ENCODE results near the gene ZNF140.

ZNF140 gene

DNA sequence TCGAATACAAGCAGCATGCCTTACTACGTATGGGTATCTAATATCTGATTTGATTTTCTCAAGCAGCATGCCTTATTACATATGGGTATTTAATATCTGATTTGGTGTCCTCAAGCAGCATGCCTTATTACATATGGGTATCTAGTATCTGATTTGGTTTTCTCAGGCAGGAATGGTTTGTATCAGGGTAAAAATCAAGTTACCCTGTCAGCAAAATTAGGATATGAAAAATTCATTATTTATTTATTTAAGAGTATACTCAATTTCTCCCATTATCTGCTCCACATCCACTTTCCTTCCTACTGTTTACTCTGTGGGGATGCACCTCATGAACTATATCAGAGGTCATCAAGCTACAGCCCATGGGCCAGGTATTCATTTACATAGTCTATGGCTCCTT, 27.4 kb downstream of the ZNF140 start:
- Histone ChIP-seq H3K79me2 (ENCODE audit: low read length) (no peaks in the 10 kb centered on the region), H3K9me3 (replicated peaks; ENCODE audit: insufficient read depth, low read length) (no peaks in the 10 kb centered on the region), H4K20me1 (ENCODE audit: insufficient read depth, low read length) (no peaks in the 10 kb centered on the region), H3K4me1 (ENCODE audit: low read length) (no peaks in the 10 kb centered on the region), H3K9me2 (replicated peaks; ENCODE audit: insufficient read depth, low read length) (no peaks in the 10 kb centered on the region), H3K27me3 (replicated peaks; ENCODE audit: insufficient read depth, low read length) (no peaks in the 10 kb centered on the region), H3K4me2 (ENCODE audit: low read depth, low read length) (no peak overlapping the region), H3K9ac (ENCODE audit: low read length) (no peak overlapping the region), H3K27ac (ENCODE audit: low read length) (no peak overlapping the region), H3K36me3 (replicated peaks; ENCODE audit: insufficient read depth, low read length) (no peaks in the 10 kb centered on the region; the same call in 1 of the 2 replicates), H3K4me3 (ENCODE audit: low read length) (no peak overlapping the region), H3F3A (ENCODE audit: insufficient read depth, low read length) (no peaks in the 10 kb centered on the region), H2AFZ (ENCODE audit: low read length) (no peak overlapping the region)
- DNase-seq: no peak
- TF ChIP-seq EZH2phosphoT487 (IDR thresholded peaks at IDR 0.05; ENCODE audit: low read length): no peak
- no peak for TF ChIP-seq EZH2 (optimal IDR thresholded peaks at IDR 0.05; ENCODE audit: low read depth, low read length)
- TF ChIP-seq, protein P1, sequence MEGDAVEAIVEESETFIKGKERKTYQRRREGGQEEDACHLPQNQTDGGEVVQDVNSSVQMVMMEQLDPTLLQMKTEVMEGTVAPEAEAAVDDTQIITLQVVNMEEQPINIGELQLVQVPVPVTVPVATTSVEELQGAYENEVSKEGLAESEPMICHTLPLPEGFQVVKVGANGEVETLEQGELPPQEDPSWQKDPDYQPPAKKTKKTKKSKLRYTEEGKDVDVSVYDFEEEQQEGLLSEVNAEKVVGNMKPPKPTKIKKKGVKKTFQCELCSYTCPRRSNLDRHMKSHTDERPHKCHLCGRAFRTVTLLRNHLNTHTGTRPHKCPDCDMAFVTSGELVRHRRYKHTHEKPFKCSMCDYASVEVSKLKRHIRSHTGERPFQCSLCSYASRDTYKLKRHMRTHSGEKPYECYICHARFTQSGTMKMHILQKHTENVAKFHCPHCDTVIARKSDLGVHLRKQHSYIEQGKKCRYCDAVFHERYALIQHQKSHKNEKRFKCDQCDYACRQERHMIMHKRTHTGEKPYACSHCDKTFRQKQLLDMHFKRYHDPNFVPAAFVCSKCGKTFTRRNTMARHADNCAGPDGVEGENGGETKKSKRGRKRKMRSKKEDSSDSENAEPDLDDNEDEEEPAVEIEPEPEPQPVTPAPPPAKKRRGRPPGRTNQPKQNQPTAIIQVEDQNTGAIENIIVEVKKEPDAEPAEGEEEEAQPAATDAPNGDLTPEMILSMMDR (IDR thresholded peaks at IDR 0.05; ENCODE audit: low read length): no peak

DNA sequence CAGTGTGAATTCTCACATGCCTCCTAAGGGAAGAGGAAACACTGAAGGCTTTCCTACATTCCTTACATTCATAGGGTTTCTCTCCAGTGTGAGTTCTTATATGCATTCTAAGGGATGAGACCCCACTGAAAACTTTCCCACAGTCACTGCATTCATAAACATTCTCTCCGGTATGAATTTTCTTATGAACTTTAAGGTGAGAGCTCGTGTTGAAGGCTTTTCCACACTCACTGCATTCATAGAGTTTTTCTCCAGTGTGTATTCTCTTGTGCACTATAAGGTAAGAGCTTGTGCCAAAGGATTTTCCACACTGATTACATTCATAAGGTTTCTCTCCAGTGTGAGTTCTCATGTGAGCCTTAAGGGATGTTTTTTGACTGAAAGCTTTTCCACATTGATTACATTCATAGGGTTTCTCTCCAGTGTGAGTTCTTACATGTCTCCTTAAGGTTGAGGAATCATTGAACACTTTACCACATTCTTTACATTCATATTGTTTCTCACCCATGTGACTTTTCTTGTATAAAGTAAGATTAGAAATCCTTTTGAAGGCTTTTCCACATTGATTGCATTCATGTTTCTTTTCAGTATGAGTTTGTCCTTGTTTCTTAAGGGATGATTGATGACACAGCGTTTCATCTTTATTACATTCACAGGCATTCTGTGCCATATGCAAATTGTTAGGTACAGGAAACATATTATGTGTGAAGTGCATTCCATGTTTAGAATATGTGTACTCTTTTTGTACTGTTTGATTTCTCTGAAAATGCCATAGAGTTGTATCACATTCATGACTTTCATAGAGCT, 39.9 kb downstream of the ZNF140 start:
- H3K36me3 ChIP-seq (replicated peaks; ENCODE audit: insufficient read depth, low read length): no peaks in the 10 kb centered on the region
- no peaks in the 10 kb centered on the region for H3K4me1 ChIP-seq (ENCODE audit: low read length)
- no peaks in the 10 kb centered on the region for H4K20me1 ChIP-seq (ENCODE audit: insufficient read depth, low read length)
- no peaks in the 10 kb centered on the region for H3K79me2 ChIP-seq (ENCODE audit: low read length)
- no peaks in the 10 kb centered on the region for H3F3A ChIP-seq (ENCODE audit: insufficient read depth, low read length)
- no peak for DNase-seq
- no peak overlapping the region for H3K9ac ChIP-seq (ENCODE audit: low read length)
- H3K4me3 ChIP-seq (ENCODE audit: low read length): no peak overlapping the region
- no peak overlapping the region for H3K27ac ChIP-seq (ENCODE audit: low read length)
- no peaks in the 10 kb centered on the region for H3K9me3 ChIP-seq (replicated peaks; ENCODE audit: insufficient read depth, low read length)
- H3K27me3 ChIP-seq (replicated peaks; ENCODE audit: insufficient read depth, low read length): no peaks in the 10 kb centered on the region
- no peaks in the 10 kb centered on the region for H3K9me2 ChIP-seq (replicated peaks; ENCODE audit: insufficient read depth, low read length)
- no peak for TF ChIP-seq EZH2phosphoT487 (IDR thresholded peaks at IDR 0.05; ENCODE audit: low read length)
- TF ChIP-seq, protein P1 (IDR thresholded peaks at IDR 0.05; ENCODE audit: low read length): no peak
- H2AFZ ChIP-seq (ENCODE audit: low read length): no peak overlapping the region
- H3K4me2 ChIP-seq (ENCODE audit: low read depth, low read length): no peak overlapping the region

- TF ChIP-seq EZH2 (optimal IDR thresholded peaks at IDR 0.05; ENCODE audit: low read depth, low read length): no peak
- TF ChIP-seq, protein P1 (IDR thresholded peaks at IDR 0.05; ENCODE audit: low read length): no peak
- TF ChIP-seq EZH2phosphoT487 (IDR thresholded peaks at IDR 0.05; ENCODE audit: low read length): no peak
- H3K4me2 ChIP-seq (ENCODE audit: low read depth, low read length): no peak overlapping the region
- DNase-seq: no peak
- H4K20me1 ChIP-seq (ENCODE audit: insufficient read depth, low read length): no peaks in the 10 kb centered on the region
- H3F3A ChIP-seq (ENCODE audit: insufficient read depth, low read length): no peaks in the 10 kb centered on the region
- no peaks in the 10 kb centered on the region for H3K9me2 ChIP-seq (replicated peaks; ENCODE audit: insufficient read depth, low read length)
- H3K9me3 ChIP-seq (replicated peaks; ENCODE audit: insufficient read depth, low read length): no peaks in the 10 kb centered on the region
- H2AFZ ChIP-seq (ENCODE audit: low read length): no peak overlapping the region
- H3K27me3 ChIP-seq (replicated peaks; ENCODE audit: insufficient read depth, low read length): no peaks in the 10 kb centered on the region
- no peaks in the 10 kb centered on the region for H3K79me2 ChIP-seq (ENCODE audit: low read length)
- H3K27ac ChIP-seq (ENCODE audit: low read length): no peak overlapping the region
- no peaks in the 10 kb centered on the region for H3K4me1 ChIP-seq (ENCODE audit: low read length)
- no peak overlapping the region for H3K9ac ChIP-seq (ENCODE audit: low read length)
- H3K4me3 ChIP-seq (ENCODE audit: low read length): no peak overlapping the region
- H3K36me3 ChIP-seq (replicated peaks; ENCODE audit: insufficient read depth, low read length): no peaks in the 10 kb centered on the region
Measured at GRCh38 chr12:133124674-133125073, 44.0 kb downstream of the ZNF140 start.
